GM12878 (cell line): ENCODE data around the gene FMNL2.

Experiments used
- CHD1 ChIP-seq: IDR thresholded peaks from 2 replicates; pipeline ENCODE4 v1.6.1; 2012; ENCODE audit warnings: low read depth, low read length, improper control_type of control experiment
- FOXK2 ChIP-seq: fragments of 450-650 bp; IDR thresholded peaks from 2 replicates; pipeline ENCODE4 v1.6.1; 2017; ENCODE audit warnings: mild to moderate bottlenecking, moderate library complexity
- FOXM1 ChIP-seq: IDR thresholded peaks from 2 replicates; pipeline ENCODE4 v1.6.1; 2012; ENCODE audit warnings: low read depth, mild to moderate bottlenecking, inconsistent platforms, low read length, moderate library complexity
- KDM1A ChIP-seq: fragments of 200-600 bp; sonication (generic); IDR thresholded peaks from 2 replicates; pipeline ENCODE4 v1.6.1; 2016; ENCODE audit warnings: borderline replicate concordance
- NFIC ChIP-seq: IDR thresholded peaks from 2 replicates; pipeline ENCODE4 v1.6.1; 2012; ENCODE audit warnings: low read depth, mild to moderate bottlenecking, inconsistent platforms, low read length, moderate library complexity
- NFXL1 ChIP-seq: fragments of 450-650 bp; IDR thresholded peaks from 2 replicates; pipeline ENCODE4 v1.6.1; 2017; ENCODE audit warnings: antibody characterized with exemption, mild to moderate bottlenecking, borderline replicate concordance
- POLR2A ChIP-seq: IDR thresholded peaks from 2 replicates; pipeline ENCODE4 v1.6.1; 2011; ENCODE audit warnings: low read depth, mild to moderate bottlenecking, low read length
- ZSCAN29 ChIP-seq: fragments of 450-650 bp; IDR thresholded peaks from 2 replicates; pipeline ENCODE4 v1.6.1; 2017; ENCODE audit warnings: mild to moderate bottlenecking, moderate library complexity
- TF ChIP-seq, protein P1 (sequence below): fragments of 450-650 bp; IDR thresholded peaks from 2 replicates; pipeline ENCODE4 v1.6.1; 2016; ENCODE audit warnings: mild to moderate bottlenecking
- TF ChIP-seq, protein P2 (sequence below), 3 experiments: IDR thresholded peaks in 2 of 3; conservative IDR thresholded peaks in 1 of 3; 2 replicates each; pipeline ENCODE4 v1.5.1; 2011; ENCODE audit warnings: low read depth in 3 of 3, low read length in 3 of 3, mild to moderate bottlenecking in 3 of 3, control low read depth in 2 of 3, moderate library complexity in 2 of 3, inconsistent platforms in 1 of 3, mixed read lengths in 1 of 3; ENCODE audit not compliant: control insufficient read depth in 2 of 3, insufficient read depth in 1 of 3; ENCODE audit errors: extremely low read depth in 1 of 3
- TF ChIP-seq, protein P3 (sequence below): IDR thresholded peaks from 2 replicates; pipeline ENCODE4 v1.6.1; 2011; ENCODE audit warnings: low read depth, mild to moderate bottlenecking, low read length, moderate library complexity, borderline replicate concordance; ENCODE audit errors: extremely low read depth
- TF ChIP-seq, protein P4 (sequence below): fragments of 450-650 bp; IDR thresholded peaks from 2 replicates; pipeline ENCODE4 v1.6.1; 2017; ENCODE audit warnings: mild to moderate bottlenecking

DNA sequence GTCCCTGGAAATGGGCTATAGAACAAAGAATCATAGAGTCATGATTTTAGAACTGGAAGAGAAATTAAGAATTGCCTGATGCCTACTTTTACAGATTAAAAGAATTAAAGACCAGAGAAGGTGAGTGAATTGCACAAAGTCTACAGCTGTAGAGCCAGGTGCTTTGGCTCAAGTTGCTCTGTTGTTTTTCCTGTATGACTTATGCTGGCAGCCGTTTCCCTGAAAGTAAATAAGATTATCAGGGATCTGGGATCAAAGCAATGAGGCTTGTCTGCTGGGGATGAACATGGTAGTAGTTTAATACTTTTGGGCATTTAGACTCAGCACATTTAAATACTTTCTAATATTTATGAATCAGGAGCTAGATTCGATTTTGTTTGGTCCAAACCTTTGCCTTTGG lies 215.4 kb downstream of the FMNL2 start:
- TF ChIP-seq POLR2A = no peak
- no peak for TF ChIP-seq CHD1
- no peak for TF ChIP-seq FOXK2
- TF ChIP-seq NFIC = no peak
- TF ChIP-seq, protein P1, sequence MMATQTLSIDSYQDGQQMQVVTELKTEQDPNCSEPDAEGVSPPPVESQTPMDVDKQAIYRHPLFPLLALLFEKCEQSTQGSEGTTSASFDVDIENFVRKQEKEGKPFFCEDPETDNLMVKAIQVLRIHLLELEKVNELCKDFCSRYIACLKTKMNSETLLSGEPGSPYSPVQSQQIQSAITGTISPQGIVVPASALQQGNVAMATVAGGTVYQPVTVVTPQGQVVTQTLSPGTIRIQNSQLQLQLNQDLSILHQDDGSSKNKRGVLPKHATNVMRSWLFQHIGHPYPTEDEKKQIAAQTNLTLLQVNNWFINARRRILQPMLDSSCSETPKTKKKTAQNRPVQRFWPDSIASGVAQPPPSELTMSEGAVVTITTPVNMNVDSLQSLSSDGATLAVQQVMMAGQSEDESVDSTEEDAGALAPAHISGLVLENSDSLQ = no peak
- TF ChIP-seq, protein P2, sequence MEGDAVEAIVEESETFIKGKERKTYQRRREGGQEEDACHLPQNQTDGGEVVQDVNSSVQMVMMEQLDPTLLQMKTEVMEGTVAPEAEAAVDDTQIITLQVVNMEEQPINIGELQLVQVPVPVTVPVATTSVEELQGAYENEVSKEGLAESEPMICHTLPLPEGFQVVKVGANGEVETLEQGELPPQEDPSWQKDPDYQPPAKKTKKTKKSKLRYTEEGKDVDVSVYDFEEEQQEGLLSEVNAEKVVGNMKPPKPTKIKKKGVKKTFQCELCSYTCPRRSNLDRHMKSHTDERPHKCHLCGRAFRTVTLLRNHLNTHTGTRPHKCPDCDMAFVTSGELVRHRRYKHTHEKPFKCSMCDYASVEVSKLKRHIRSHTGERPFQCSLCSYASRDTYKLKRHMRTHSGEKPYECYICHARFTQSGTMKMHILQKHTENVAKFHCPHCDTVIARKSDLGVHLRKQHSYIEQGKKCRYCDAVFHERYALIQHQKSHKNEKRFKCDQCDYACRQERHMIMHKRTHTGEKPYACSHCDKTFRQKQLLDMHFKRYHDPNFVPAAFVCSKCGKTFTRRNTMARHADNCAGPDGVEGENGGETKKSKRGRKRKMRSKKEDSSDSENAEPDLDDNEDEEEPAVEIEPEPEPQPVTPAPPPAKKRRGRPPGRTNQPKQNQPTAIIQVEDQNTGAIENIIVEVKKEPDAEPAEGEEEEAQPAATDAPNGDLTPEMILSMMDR (IDR thresholded peaks at IDR 0.05 in 2 of 3, conservative IDR thresholded peaks at IDR 0.05 in 1 of 3; ENCODE audit: control insufficient read depth in 2 of 3, extremely low read depth in 1 of 3, insufficient read depth in 1 of 3, low read depth in 3 of 3, low read length in 3 of 3) = no peak
- TF ChIP-seq, protein P3, sequence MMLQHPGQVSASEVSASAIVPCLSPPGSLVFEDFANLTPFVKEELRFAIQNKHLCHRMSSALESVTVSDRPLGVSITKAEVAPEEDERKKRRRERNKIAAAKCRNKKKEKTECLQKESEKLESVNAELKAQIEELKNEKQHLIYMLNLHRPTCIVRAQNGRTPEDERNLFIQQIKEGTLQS = no peak
- no peak for TF ChIP-seq ZSCAN29
- TF ChIP-seq FOXM1 = no peak
- TF ChIP-seq KDM1A = no peak
- TF ChIP-seq, protein P4, sequence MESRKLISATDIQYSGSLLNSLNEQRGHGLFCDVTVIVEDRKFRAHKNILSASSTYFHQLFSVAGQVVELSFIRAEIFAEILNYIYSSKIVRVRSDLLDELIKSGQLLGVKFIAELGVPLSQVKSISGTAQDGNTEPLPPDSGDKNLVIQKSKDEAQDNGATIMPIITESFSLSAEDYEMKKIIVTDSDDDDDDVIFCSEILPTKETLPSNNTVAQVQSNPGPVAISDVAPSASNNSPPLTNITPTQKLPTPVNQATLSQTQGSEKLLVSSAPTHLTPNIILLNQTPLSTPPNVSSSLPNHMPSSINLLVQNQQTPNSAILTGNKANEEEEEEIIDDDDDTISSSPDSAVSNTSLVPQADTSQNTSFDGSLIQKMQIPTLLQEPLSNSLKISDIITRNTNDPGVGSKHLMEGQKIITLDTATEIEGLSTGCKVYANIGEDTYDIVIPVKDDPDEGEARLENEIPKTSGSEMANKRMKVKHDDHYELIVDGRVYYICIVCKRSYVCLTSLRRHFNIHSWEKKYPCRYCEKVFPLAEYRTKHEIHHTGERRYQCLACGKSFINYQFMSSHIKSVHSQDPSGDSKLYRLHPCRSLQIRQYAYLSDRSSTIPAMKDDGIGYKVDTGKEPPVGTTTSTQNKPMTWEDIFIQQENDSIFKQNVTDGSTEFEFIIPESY = no peak
- TF ChIP-seq NFXL1 = no peak
